ENCODE measurements around the gene SCP2.

SCP2 gene

GRCh38 chr1:53038566-53038965 is 111.5 kb downstream of the SCP2 start:
- no peak for DNase-seq (ENCODE audit: low spot score)

- no peak for DNase-seq (ENCODE audit: low spot score)
Measured at GRCh38 chr1:53043271-53043670, 116.2 kb downstream of the SCP2 start.

- DNase-seq (ENCODE audit: low spot score) = no peak
Measured at GRCh38 chr1:53044926-53045325, 117.8 kb downstream of the SCP2 start.

- DNase-seq (ENCODE audit: low spot score) = peak; percentile 59
Measured at GRCh38 chr1:53046930-53047329, 119.9 kb downstream of the SCP2 start.

GRCh38 chr1:53047737-53048736 is 121.0 kb downstream of the SCP2 start:
- DNase-seq (ENCODE audit: low spot score) = peak; percentile 87

GRCh38 chr1:53048960-53049573 is 122.0 kb downstream of the SCP2 start:
- DNase-seq (ENCODE audit: low spot score) = no peak

- peak; percentile 21 for DNase-seq (ENCODE audit: low spot score)
Measured at GRCh38 chr1:53049574-53049967, 122.5 kb downstream of the SCP2 start.

- no peak for DNase-seq (ENCODE audit: low spot score)
Measured at GRCh38 chr1:53050310-53050709, 123.2 kb downstream of the SCP2 start.

- DNase-seq (ENCODE audit: low spot score) = no peak
Measured at GRCh38 chr1:53051676-53052075, 124.6 kb downstream of the SCP2 start.

- DNase-seq (ENCODE audit: low spot score) = no peak
Measured at GRCh38 chr1:53057127-53057526, 130.1 kb downstream of the SCP2 start.

GRCh38 chr1:53060579-53060978 is 133.5 kb downstream of the SCP2 start:
- DNase-seq (ENCODE audit: low spot score) = no peak

- DNase-seq (ENCODE audit: low spot score) = no peak
Measured at GRCh38 chr1:53061123-53061858, 134.2 kb downstream of the SCP2 start.

GRCh38 chr1:53061859-53062707 is 135.0 kb downstream of the SCP2 start, which contains the start of gene PODN:
Gene PODN, plus strand, starts transcription at chr1:53062213. Its CDS starts 7,643 bp downstream, at chr1:53069856.
- no peak for DNase-seq (ENCODE audit: low spot score)

GRCh38 chr1:53062708-53063591 is 135.9 kb downstream of the SCP2 start:
- no peak for DNase-seq (ENCODE audit: low spot score)

- DNase-seq (ENCODE audit: low spot score) = no peak
Measured at GRCh38 chr1:53063744-53064515, 136.9 kb downstream of the SCP2 start.

- no peak for DNase-seq (ENCODE audit: low spot score)
Measured at GRCh38 chr1:53065391-53065790, 138.3 kb downstream of the SCP2 start.

- DNase-seq (ENCODE audit: low spot score) = no peak
Measured at GRCh38 chr1:53066488-53066887, 139.4 kb downstream of the SCP2 start.

GRCh38 chr1:53066891-53067738 is 140.0 kb downstream of the SCP2 start:
- DNase-seq (ENCODE audit: low spot score) = no peak

GRCh38 chr1:53067886-53068285 is 140.8 kb downstream of the SCP2 start:
- no peak for DNase-seq (ENCODE audit: low spot score)

All from kidney capillary endothelial cell (primary cell).